Glutamatergic neuron (in vitro differentiated cells): ENCODE measurements around the gene SPATA13. TPM values are rescaled to one million over a fixed set of nuclear protein-coding genes. Genes with fewer than 3 reads are reported as not detected.
A peak's percentile ranks its signal among the peaks of the same experiment; 100 is the strongest.

Experiments used
- DNase-seq: peaks from one replicate; pipeline ENCODE4 v3.0.0; 2022
- H3K27ac Mint-ChIP-seq: one replicate; pipeline ENCODE4 v1.8.0; 2020; ENCODE audit warnings: mild to moderate bottlenecking, mixed read lengths, inconsistent platforms; ENCODE audit not compliant: unreplicated experiment
- H3K27me3 Mint-ChIP-seq: one replicate; pipeline ENCODE4 v1.8.0; 2020; ENCODE audit warnings: mild to moderate bottlenecking, moderate library complexity, mixed read lengths, inconsistent platforms; ENCODE audit not compliant: unreplicated experiment
- H3K36me3 Mint-ChIP-seq: one replicate; pipeline ENCODE4 v1.8.0; 2020; ENCODE audit warnings: mild to moderate bottlenecking, mixed read lengths, inconsistent platforms; ENCODE audit not compliant: unreplicated experiment
- H3K4me1 Mint-ChIP-seq: one replicate; pipeline ENCODE4 v1.8.0; 2020; ENCODE audit warnings: mild to moderate bottlenecking, low read depth, mixed read lengths, inconsistent platforms; ENCODE audit not compliant: unreplicated experiment
- H3K4me3 Mint-ChIP-seq: one replicate; pipeline ENCODE4 v1.8.0; 2020; ENCODE audit warnings: mild to moderate bottlenecking, mixed read lengths, inconsistent platforms; ENCODE audit not compliant: unreplicated experiment
- H3K9me3 Mint-ChIP-seq: one replicate; pipeline ENCODE4 v1.8.0; 2020; ENCODE audit warnings: mild to moderate bottlenecking, moderate library complexity, mixed read lengths, inconsistent platforms; ENCODE audit not compliant: unreplicated experiment
- total RNA-seq: library from RNA; stranded (reverse); fragmentation: NEBNext Ultra II Directional; extraction: Animal tissue kit (Norgen Biotek cat#: 25700); gene quantifications from one replicate; pipeline ENCODE4 v1.2.1, GENCODE V29; 2021; ENCODE audit not compliant: unreplicated experiment
- TF ChIP-seq, protein P1 (sequence below): fragments of 200-600 bp; sonication (generic); IDR thresholded peaks from one replicate; pipeline ENCODE4 v1.5.0; 2021; ENCODE audit not compliant: partially characterized antibody, unreplicated experiment

The SPATA13 gene
- total RNA-seq, 1 donor from 2014 or later, result 7.4 TPM

- no peaks in the 10 kb centered on the region for H3K27me3 Mint-ChIP-seq
- H3K9me3 Mint-ChIP-seq, result peaks cover 2% of the 10 kb centered on the region
- H3K4me3 Mint-ChIP-seq, result no peak overlapping the region
- no peaks in the 10 kb centered on the region for H3K36me3 Mint-ChIP-seq
- peaks cover 7% of the 10 kb centered on the region for H3K4me1 Mint-ChIP-seq
- DNase-seq, result no peak
- no peak overlapping the region for H3K27ac Mint-ChIP-seq
- TF ChIP-seq, protein P1, sequence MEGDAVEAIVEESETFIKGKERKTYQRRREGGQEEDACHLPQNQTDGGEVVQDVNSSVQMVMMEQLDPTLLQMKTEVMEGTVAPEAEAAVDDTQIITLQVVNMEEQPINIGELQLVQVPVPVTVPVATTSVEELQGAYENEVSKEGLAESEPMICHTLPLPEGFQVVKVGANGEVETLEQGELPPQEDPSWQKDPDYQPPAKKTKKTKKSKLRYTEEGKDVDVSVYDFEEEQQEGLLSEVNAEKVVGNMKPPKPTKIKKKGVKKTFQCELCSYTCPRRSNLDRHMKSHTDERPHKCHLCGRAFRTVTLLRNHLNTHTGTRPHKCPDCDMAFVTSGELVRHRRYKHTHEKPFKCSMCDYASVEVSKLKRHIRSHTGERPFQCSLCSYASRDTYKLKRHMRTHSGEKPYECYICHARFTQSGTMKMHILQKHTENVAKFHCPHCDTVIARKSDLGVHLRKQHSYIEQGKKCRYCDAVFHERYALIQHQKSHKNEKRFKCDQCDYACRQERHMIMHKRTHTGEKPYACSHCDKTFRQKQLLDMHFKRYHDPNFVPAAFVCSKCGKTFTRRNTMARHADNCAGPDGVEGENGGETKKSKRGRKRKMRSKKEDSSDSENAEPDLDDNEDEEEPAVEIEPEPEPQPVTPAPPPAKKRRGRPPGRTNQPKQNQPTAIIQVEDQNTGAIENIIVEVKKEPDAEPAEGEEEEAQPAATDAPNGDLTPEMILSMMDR, result no peak
These were observed 7.2 kb upstream of the SPATA13 start for GRCh38 chr13:24153347-24153746.

DNA sequence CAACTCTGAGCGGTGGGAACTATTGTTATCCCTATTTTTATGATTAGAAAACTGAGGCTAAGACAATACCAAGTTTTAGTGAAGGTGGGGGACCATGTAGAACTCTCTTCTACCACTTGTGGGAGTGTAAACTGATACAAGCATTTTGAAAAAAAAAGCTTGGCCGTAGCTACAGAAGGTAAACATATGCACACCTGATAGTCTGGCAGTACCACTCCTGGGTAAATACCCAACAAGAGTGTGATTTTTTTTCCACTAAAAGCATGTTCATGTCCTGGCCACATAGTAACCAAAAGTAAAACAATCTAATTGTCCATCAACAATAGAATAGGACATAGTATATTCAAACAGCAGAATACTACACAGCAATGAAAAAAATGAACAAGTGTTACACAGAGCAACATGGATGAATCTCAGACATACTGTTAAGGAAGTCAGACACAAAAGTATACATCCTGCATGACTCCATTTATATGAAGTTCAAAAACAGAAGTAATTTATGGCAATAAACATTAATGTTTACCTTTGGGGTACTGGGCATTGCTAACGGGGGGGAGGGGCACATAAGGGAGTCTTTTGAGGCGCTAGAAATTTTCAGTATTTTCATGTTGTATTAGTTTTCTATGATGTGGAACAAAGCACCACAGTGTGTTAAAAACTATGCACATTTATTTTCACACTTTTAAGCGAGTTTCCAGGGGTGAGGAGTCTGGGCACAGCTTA lies 6.4 kb upstream of the SPATA13 start:
- Mint-ChIP-seq H3K4me1 (peaks cover 8% of the 10 kb centered on the region), H3K27me3 (no peaks in the 10 kb centered on the region), H3K4me3 (no peak overlapping the region), H3K9me3 (peaks cover 2% of the 10 kb centered on the region), H3K36me3 (no peaks in the 10 kb centered on the region), H3K27ac (no peak overlapping the region)
- TF ChIP-seq, protein P1, result no peak
- DNase-seq, result no peak

GRCh38 chr13:24159357-24159756 lies 1.2 kb upstream of the SPATA13 start:
- Mint-ChIP-seq H3K4me3 (no peak overlapping the region), H3K9me3 (no peaks in the 10 kb centered on the region), H3K27me3 (peaks cover 4% of the 10 kb centered on the region), H3K4me1 (peaks cover 10% of the 10 kb centered on the region), H3K36me3 (no peaks in the 10 kb centered on the region), H3K27ac (no peak overlapping the region)
- DNase-seq, result no peak
- TF ChIP-seq, protein P1, result no peak

DNA sequence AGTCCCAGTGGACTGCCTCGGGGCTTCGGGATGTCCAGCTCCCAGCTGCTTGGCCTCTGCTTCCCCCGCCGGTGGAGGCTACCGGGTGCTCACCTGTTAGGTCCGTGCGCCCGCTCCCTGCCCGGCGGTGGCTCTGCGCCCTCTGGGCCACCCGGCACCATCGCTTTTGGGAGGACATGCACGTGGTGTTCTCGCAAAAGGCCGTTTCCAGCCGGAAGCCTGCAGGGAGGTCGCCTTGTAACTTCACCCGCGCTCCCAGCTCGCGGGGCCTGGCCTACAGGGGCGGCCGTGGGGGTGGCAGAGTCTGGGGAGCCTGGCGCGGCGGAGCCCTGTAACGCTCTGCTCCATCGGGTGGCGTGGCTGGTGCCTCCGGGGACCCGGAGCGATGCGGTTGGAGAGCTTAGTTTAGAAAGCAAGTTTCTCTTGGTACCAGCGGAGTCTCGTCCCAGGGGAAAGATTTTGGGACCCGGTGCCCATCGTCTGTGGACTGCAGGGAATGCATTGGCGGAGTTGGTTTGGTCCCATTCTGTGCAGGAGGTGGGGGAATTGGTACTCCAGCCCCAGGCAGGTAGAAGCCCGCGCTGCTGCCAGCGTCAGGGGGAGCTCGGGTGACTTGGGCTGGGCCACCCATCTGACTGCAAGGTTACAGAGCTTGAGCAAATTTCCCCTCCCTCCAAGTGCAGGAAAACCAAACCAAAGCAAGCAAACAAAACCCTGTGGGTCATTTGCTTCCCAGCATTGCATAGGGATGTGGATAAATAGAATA lies 673 bp downstream of the SPATA13 start:
- Mint-ChIP-seq H3K27ac (no peak overlapping the region), H3K4me1 (peaks cover 10% of the 10 kb centered on the region), H3K9me3 (no peaks in the 10 kb centered on the region), H3K27me3 (peaks cover 6% of the 10 kb centered on the region), H3K4me3 (peak overlapping the region; percentile 72), H3K36me3 (no peaks in the 10 kb centered on the region)
- no peak for DNase-seq
- TF ChIP-seq, protein P1, result no peak
